ENCODE results near the gene CALCOCO1.
"Not testable (repeated sequence)": the region's sequence is repeated elsewhere in the genome, so short reads cannot be mapped to it uniquely, and the experiment has no call there.

CALCOCO1 gene

GRCh38 chr12:53727310-53728041 is at the start of gene CALCOCO1:
Gene CALCOCO1 (minus strand): TSS chr12:53727452. CDS start chr12:53725242, 2,210 bp downstream.
- DNase-seq, result peak; percentile 98

GRCh38 chr12:53776872-53777271 is 49.6 kb upstream of the CALCOCO1 start:
- DNase-seq, result no peak

GRCh38 chr12:53775478-53776145 is 48.4 kb upstream of the CALCOCO1 start:
- no peak for DNase-seq

DNA sequence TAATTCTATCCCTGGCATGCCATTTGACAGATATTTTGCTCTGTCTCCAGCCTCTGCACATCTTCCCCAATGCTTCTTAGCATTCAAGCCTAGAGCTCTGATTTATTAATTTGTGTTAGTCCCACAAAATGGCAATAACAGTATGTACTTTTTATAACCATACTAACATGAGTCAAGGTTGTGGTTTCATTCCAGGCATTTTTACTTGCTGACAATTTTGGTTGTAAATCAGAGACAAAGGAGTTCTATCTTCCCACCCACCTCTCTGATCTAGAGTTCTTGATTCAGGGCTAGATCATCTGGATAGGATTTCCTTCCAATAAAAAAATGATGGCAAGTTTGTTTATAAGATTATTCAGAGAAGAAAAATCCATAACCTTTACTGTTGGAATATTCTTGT is 43.0 kb upstream of the CALCOCO1 start:
- peak; percentile 96 for DNase-seq

GRCh38 chr12:53768976-53769375 is 41.7 kb upstream of the CALCOCO1 start:
- no peak for DNase-seq

DNA sequence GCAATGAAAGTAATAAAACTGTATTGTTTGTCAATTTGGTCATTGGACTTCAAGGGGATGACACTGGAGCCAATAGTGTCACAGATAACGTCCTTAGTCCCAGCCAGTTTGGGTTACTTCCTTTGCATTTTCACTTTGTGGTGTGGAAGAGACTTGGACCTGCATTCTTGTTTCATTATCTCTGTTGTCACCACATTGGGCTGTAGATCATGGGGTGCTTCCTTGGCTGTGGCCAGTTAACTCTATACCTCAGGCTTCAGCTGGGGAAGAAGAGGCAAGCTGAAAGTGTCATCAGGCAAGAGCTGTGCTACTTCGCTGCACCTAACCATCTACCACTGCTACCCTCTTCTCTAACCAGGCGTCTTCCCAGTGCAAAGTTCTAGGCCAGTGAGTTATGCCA is 39.6 kb upstream of the CALCOCO1 start:
- peak; percentile 70 for DNase-seq

DNA sequence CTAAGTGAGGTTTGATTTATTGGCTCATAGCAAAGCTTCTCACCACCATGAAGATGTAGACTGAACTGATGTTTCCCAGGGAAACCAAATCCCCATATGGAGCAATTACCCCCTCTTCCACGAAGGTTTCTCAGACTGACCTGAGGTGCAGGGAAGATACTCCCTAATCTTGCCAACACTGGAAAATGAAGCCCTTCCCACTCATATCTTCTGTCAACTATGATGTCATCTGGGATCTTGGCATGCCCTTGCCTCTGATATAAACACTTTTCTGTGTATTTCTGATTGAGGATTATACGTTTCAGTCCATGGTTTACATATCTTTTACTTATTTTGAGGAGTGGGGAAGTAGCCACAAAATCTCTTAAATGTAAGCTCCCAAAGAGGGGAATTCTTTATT is 38.6 kb upstream of the CALCOCO1 start:
- no peak for DNase-seq

- DNase-seq, result no peak
These were observed 37.4 kb upstream of the CALCOCO1 start for GRCh38 chr12:53764615-53765014.

DNA sequence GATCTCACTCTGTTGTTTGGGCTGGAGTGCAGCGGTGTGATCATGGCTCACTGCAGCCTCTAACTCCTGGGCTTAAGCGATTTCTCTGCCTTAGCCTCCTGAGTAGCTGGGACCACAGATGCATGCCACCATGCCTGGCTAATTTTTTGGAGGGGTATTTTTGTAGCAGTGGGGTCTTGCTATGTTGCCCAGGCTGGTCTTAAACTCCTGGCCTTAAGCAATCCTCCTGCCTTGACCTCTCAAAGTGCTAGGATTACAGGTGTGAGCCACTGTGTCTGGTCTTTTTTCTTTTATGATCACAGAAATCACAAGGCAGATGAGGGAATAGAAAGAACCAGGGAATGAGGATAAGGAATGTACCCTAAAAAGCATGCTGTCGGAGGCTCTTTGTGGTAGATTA is 35.5 kb upstream of the CALCOCO1 start:
- DNase-seq, result not testable (repeated sequence)

DNA sequence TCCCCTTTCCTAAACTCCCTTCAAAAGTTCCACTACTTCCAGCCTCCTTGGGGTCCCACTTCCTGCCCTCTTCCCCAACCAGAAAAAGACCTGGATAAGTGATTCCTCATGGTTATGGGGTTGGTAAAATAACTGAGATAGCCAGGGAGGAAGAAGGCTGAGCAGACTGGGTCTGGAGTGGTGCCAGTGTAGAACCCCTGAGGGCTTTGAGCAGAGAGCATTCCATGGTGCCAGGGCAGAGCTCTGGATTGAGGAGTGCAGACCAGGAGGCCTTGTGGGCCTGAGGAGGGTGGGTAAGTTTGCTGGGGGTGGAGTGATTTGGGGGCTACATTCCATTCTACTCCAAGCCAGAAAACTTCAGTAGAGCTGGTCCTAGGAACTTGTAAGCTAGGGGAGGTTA is 34.1 kb upstream of the CALCOCO1 start:
- peak; percentile 66 for DNase-seq

- no peak for DNase-seq
These were observed 32.0 kb upstream of the CALCOCO1 start for GRCh38 chr12:53759261-53759660.

DNA sequence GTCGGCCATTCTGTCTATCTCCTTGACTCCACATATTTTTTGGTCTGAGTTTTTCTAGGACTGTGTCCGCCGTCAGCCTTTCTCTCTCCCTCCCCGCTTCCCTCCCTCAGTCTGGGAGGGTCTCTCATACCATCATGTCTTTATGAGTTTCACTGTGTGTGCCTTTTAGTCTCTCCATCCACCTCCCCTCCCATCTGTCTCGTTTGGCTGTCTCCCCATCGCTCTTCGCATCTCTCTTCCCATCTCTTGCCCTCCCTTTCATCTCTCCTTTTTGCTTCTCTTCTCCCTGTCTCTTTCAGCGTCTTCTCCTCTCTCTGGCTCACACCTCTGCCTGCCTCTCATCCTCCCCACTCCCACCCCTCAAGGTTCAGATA is 31.5 kb upstream of the CALCOCO1 start:
- no peak for DNase-seq

DNA sequence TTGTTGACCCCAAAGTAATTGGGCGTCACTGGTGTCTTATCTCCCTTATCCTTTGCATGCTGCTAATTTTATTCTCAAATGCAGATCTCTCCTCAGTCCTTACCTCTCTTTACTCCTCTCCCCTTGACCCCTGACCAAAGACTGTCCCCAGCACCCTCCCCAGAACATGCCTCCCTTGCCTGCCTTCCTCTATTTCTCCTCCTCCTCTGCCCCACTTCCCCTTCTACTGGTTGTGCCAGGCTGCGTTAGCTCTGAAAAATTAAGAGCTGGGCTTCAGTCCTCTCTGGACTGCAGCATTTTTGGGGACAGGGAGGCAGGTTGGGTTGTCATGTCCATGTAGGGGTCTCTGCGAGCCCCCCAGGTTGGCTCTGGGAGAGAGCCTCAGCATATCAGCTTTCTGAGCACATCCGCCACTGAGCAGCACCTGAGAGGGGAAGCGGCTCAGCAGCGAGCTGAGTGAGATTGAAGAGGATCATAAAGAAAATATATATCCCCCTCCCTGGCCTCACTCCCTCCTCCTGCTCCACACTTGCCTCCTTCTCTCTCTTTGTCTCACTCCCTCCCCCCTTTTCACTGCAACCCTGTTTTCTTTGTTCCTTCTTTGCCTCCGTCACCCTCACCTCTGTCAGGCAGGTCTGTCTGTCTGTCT is 31.0 kb upstream of the CALCOCO1 start:
- no peak for DNase-seq

- peak; percentile 71 for DNase-seq
These were observed 30.0 kb upstream of the CALCOCO1 start for GRCh38 chr12:53757101-53757770.

GRCh38 chr12:53756300-53757100 is 29.2 kb upstream of the CALCOCO1 start:
- no peak for DNase-seq

- DNase-seq, result no peak
These were observed 28.6 kb upstream of the CALCOCO1 start for GRCh38 chr12:53755893-53756292.

DNA sequence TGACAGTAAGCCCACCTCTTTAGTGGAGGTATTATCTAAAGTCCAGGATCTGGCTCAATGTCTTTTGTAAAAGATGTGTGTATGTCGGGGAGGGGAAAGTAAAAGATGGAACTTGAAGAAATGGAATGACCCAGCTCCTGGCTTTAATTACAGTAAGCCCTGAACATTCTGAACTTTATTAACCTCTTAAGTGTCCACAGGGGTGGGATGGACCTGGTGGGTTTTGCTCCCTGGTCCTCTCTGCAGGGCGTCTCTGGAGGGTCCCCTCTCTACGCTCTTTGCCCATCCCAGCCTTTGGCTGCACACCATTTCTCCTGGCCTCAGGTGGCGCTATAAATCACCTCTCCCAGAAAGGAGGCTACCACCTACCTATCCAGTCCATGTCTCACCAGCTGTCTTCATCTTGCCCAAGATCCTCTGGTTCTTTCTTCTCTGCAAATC is 28.2 kb upstream of the CALCOCO1 start:
- no peak for DNase-seq

DNA sequence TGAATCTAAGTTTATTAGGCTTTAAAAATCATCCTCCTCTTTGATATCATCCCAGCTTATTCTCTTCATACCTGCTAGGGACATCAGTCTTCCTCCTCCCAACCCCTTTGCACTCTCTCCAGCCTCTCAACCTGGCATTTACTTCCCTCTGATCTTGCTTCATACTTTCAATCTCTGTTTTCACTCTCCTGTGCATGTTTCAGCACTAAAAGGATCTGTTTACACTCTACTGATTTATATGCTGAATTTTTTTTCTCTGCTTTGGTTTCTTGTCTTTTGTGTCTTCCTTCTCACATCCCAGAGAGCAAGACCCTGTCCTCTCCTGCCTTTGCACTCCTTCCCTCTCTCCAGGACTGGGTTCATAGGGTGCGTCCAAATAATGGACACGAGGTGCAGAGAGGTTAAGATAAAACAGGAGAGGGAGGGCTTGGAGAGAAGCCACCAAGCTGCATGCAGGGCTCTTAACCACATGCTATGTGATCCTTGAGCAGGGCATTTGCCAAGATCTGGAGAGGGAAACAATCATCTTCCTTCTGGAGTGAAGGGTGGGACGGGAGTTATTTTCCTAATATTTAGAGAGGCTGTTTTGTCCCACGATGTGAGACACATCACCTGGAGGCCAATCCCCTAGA is 27.5 kb upstream of the CALCOCO1 start:
- DNase-seq, result no peak

GRCh38 chr12:53754188-53754585 is 26.9 kb upstream of the CALCOCO1 start:
- no peak for DNase-seq

DNA sequence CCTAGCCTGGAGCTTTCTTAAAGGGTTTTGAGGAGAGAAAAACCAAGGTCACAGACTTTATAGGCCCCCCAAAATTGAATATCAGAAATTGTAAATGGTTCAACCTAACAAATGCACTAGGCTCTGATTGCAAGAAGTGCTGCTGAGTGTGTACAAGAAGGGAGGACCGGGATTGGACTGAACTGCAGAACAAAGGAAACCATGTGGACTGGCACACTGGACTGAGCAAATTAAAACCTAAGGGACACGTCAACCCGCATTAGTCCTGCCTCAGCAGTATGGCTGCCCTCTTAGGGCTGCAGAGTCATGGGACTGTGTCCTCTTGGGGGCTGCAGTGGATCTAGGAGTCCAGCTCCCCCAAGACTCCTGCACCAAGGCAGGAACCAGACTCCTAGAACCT is 25.4 kb upstream of the CALCOCO1 start:
- no peak for DNase-seq

DNA sequence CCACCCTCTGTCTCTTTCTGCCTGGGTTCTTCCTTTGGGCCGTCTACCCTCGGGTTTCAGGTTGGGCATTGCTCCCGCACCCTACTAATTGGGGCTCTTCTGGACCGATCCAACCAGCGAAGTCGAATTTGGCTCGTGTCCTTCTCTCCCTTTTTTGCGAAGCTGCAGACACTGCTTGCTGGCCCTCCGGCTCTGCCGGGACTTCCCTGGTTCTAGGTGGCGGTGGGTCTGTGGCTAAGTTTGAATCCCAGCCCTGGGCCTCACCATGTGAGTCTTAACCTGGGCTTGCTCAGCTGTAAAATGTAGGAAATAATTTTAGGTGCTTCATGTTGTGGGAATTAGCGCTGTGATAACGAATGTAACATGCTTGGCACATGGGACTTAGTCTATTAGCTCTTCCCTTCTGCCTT is 24.9 kb upstream of the CALCOCO1 start:
- DNase-seq, result no peak
